Calu3 (cell line): ENCODE data around the gene JARID2. TPM values are rescaled to one million over a fixed set of nuclear protein-coding genes. Genes with fewer than 3 reads are reported as not detected.

Source experiments
- BruUV-seq: library from RNA; stranded (reverse); fragments of 400-500 nt; replicated peaks from 2 replicates; lab custom pipeline; 2021; lab: Mats Ljungman, UMichigan
- CTCF ChIA-PET: fragments of 300-600 bp; sonication (Branson Sonifier 250); formaldehyde crosslinking; loops from one replicate; lab custom pipeline; 2022; ENCODE audit warnings: antibody characterized with exemption; lab: Charles Lee
- DNase-seq: peaks from one replicate; pipeline ENCODE4 v3.0.0; 2022
- H3K27ac Mint-ChIP-seq: one replicate; pipeline ENCODE4 v1.8.0; 2022; ENCODE audit warnings: mixed read lengths; ENCODE audit not compliant: unreplicated experiment
- H3K27me3 Mint-ChIP-seq: one replicate; pipeline ENCODE4 v1.8.0; 2022; ENCODE audit warnings: mixed read lengths; ENCODE audit not compliant: unreplicated experiment
- H3K36me3 Mint-ChIP-seq: one replicate; pipeline ENCODE4 v1.8.0; 2022; ENCODE audit warnings: mild to moderate bottlenecking, moderate library complexity, mixed read lengths; ENCODE audit not compliant: insufficient read depth, unreplicated experiment
- H3K4me1 Mint-ChIP-seq: one replicate; pipeline ENCODE4 v1.8.0; 2022; ENCODE audit warnings: mild to moderate bottlenecking, low read depth, mixed read lengths; ENCODE audit not compliant: unreplicated experiment
- H3K4me3 Mint-ChIP-seq: one replicate; pipeline ENCODE4 v1.8.0; 2022; ENCODE audit warnings: mild to moderate bottlenecking, low read depth, moderate library complexity, mixed read lengths; ENCODE audit not compliant: unreplicated experiment
- H3K9me3 Mint-ChIP-seq: one replicate; pipeline ENCODE4 v1.8.0; 2022; ENCODE audit warnings: low read depth, mixed read lengths; ENCODE audit not compliant: unreplicated experiment
- intact Hi-C: fragments of 100-400 bp; cut with micrococcal nuclease; formaldehyde crosslinking; loops from one replicate; pipeline ENCODE4 v1.10.0; 2022; ENCODE audit not compliant: unreplicated experiment
- total RNA-seq: library from RNA; stranded (reverse); gene quantifications from 2 replicates; pipeline ENCODE4 v1.2.3, GENCODE V29; 2022
- TF ChIP-seq, protein P1 (sequence below): fragments of 200-600 bp; IDR thresholded peaks from one replicate; pipeline ENCODE4 v1.8.0; 2022; ENCODE audit warnings: antibody characterized with exemption; ENCODE audit not compliant: unreplicated experiment

Gene JARID2
- total RNA-seq, 1 experiment from 2014 or later, result 9.4 TPM

DNA sequence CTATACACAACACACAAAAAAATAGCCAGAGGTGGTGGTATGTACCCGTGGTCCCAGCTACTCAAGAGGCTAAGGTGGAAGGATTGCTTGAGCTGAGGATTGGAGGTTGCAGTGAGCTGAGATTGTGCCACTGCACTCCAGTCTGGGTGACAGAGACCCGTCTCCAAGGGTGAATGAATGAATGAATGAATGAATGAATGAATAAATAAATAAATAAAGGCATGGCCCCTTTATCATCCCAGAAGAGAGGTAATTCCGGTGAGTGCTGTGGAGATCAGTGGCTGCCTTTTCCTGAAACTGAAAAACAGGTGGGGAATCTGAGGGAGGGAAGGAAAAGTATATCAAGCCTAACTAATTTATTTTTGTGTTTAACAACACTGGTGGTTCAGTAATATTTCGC is 90.0 kb downstream of the JARID2 start:
- Mint-ChIP-seq H3K9me3 (no peaks in the 10 kb centered on the region), H3K4me3 (no peak overlapping the region), H3K36me3 (peaks cover 7% of the 10 kb centered on the region), H3K27me3 (no peaks in the 10 kb centered on the region), H3K4me1 (peaks cover 21% of the 10 kb centered on the region), H3K27ac (no peak overlapping the region)
- no TSS peak for BruUV-seq
- TF ChIP-seq, protein P1, sequence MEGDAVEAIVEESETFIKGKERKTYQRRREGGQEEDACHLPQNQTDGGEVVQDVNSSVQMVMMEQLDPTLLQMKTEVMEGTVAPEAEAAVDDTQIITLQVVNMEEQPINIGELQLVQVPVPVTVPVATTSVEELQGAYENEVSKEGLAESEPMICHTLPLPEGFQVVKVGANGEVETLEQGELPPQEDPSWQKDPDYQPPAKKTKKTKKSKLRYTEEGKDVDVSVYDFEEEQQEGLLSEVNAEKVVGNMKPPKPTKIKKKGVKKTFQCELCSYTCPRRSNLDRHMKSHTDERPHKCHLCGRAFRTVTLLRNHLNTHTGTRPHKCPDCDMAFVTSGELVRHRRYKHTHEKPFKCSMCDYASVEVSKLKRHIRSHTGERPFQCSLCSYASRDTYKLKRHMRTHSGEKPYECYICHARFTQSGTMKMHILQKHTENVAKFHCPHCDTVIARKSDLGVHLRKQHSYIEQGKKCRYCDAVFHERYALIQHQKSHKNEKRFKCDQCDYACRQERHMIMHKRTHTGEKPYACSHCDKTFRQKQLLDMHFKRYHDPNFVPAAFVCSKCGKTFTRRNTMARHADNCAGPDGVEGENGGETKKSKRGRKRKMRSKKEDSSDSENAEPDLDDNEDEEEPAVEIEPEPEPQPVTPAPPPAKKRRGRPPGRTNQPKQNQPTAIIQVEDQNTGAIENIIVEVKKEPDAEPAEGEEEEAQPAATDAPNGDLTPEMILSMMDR, result no peak
- intact Hi-C loops, result no loop called here
- CTCF ChIA-PET, result no interaction called here
- DNase-seq, result no peak

DNA sequence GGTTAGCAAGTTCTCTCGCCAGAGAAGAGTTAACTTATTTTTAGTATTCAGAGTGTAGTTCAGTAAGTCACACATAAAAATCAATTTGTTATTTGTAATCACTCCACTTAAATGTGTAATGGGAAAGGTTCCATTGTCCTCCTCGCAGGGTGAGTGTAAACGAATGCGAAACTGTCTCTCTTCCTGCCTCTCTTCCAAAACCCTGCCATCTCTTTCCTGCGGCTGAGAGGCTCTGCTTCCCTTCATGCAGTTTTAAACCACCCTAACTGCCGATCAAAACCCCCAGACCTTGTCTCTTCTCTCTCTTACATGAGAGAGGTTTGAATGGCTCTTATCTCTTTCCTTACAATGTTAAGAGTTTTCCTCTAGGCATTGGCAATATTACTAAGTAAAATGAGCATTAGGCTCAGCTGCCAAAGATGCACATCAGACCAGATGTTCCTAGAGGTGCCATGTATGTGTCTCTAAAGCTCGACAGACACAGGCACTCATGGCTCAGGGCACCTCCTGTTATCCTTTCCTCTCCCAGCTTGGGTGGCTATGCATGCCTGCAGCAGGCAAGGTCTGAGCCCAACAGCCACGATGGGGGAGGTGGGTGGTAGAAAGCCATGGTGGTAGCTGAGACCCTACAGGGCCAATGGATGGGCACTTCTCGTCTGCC is 91.2 kb downstream of the JARID2 start:
- TF ChIP-seq, protein P1, result no peak
- CTCF ChIA-PET, result no interaction called here
- Mint-ChIP-seq H3K36me3 (peaks cover 7% of the 10 kb centered on the region), H3K27ac (no peak overlapping the region), H3K4me1 (peaks cover 30% of the 10 kb centered on the region), H3K27me3 (no peaks in the 10 kb centered on the region), H3K9me3 (no peaks in the 10 kb centered on the region), H3K4me3 (no peak overlapping the region)
- DNase-seq, result no peak
- intact Hi-C loops, result no loop called here
- no TSS peak for BruUV-seq

DNA sequence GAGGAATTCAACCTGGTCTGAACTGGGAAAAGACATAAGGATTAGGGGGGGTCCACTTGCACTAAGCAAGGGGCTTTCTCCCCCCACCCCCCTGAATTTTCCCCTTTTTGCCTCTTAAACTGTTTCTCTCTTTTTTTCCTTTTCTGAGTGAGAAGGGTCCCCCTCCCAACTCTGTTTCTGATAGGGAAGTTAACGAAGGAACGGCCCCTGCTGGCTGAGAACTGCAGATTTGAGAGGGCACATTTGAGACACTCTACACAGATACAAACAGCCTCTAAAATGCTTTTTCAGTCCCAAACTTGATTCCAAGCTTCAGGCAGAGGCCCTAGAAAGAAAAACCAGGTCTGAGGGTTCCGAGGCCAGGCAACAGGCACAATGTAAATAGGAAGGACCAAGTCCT is 91.7 kb downstream of the JARID2 start:
- CTCF ChIA-PET, result no interaction called here

DNA sequence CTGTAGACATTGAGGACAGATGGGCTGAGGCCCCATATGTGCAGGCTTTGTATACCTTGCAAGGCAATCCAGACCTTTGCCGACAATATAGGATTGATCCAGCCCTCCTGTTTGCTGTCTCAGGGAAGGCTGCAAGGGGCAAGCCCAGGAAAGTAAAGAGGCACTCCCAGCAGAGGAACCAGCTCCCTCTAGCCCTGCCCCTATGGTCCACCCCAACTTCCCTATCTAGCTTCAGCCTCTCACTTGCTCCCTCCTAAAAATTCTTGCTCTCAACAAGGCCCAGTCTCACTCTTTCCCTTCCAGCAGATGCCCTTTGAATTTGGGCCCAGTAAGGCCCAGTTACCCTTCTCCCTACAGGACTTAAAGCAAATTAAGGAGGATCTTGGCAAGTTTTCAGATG is 92.6 kb downstream of the JARID2 start:
- CTCF ChIA-PET, result no interaction called here
- intact Hi-C loops, result no loop called here
- TF ChIP-seq, protein P1, result no peak
- no peaks in the 10 kb centered on the region for H3K27me3 Mint-ChIP-seq
- H3K4me1 Mint-ChIP-seq, result peaks cover 35% of the 10 kb centered on the region
- peaks cover 7% of the 10 kb centered on the region for H3K36me3 Mint-ChIP-seq
- no peak overlapping the region for H3K27ac Mint-ChIP-seq
- H3K9me3 Mint-ChIP-seq, result no peaks in the 10 kb centered on the region
- no TSS peak for BruUV-seq
- H3K4me3 Mint-ChIP-seq, result no peak overlapping the region
- DNase-seq, result no peak

More for the DNA sequence above, 91.7 kb downstream of the JARID2 start:
- intact Hi-C loops, result no loop called here
- Mint-ChIP-seq H3K36me3 (peaks cover 7% of the 10 kb centered on the region), H3K27me3 (no peaks in the 10 kb centered on the region), H3K9me3 (no peaks in the 10 kb centered on the region), H3K4me3 (no peak overlapping the region), H3K4me1 (peaks cover 35% of the 10 kb centered on the region), H3K27ac (no peak overlapping the region)
- BruUV-seq, result no TSS peak
- DNase-seq, result no peak
- TF ChIP-seq, protein P1, result no peak
